GM12865 (cell line): ENCODE data around the gene GPX8.

Experiments used
- DNase-seq: peaks from one replicate; pipeline ENCODE4 v3.0.0; 2010; ENCODE audit warnings: low read depth
- H3K4me3 ChIP-seq: 2 replicates; pipeline ENCODE4 v1.5.1; 2011; ENCODE audit warnings: mild to moderate bottlenecking, low read depth, low read length, control low read depth
- TF ChIP-seq, protein P1 (sequence below): IDR thresholded peaks from 2 replicates; pipeline ENCODE4 v1.5.1; 2011; ENCODE audit warnings: low read length, control low read depth, low read depth, inconsistent platforms; ENCODE audit not compliant: insufficient read depth; ENCODE audit errors: missing control alignments

Gene GPX8

GRCh38 chr5:55172051-55172899 is 12.3 kb downstream of the GPX8 start:
- DNase-seq, result peak; percentile 85
- peak overlapping the region; percentile 53 for H3K4me3 ChIP-seq
- TF ChIP-seq, protein P1, sequence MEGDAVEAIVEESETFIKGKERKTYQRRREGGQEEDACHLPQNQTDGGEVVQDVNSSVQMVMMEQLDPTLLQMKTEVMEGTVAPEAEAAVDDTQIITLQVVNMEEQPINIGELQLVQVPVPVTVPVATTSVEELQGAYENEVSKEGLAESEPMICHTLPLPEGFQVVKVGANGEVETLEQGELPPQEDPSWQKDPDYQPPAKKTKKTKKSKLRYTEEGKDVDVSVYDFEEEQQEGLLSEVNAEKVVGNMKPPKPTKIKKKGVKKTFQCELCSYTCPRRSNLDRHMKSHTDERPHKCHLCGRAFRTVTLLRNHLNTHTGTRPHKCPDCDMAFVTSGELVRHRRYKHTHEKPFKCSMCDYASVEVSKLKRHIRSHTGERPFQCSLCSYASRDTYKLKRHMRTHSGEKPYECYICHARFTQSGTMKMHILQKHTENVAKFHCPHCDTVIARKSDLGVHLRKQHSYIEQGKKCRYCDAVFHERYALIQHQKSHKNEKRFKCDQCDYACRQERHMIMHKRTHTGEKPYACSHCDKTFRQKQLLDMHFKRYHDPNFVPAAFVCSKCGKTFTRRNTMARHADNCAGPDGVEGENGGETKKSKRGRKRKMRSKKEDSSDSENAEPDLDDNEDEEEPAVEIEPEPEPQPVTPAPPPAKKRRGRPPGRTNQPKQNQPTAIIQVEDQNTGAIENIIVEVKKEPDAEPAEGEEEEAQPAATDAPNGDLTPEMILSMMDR, result peak; percentile 71

DNA sequence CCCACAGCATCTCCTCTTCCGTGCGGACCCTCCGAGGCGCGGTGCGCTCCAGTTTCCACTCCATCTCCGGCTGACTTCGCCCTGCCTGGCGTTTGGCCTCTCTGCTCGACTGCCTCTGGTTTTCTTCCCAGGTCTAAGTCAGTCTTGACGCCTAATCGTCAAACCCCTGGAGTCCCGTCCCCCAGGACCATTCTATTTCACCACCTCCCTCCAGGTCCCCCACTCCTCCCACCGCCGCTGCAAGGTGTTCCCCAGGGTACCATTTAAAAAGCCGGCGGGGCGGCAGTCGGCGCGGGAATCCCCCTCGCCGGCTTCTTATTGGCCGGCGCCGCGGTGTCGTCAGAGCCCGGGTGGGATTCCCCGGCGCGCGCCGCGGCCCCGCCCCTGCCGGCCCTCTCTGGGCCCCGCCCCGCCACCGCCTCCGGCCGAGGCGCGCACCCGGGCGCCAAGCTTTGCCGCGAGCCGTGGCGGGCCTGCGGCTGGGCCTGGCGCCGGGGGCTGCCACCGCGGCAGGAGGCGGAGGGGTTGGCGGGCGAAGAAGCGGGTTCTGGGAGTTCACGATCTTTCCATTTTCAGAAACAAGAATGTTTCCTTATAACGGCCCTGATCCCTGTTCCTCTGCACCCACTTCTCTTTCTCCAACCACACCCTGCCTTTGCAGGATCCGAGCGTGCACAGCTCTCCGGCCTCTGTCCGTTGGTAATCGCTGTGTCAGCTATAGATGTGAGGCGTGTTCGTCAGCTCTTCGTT is 13.1 kb downstream of the GPX8 start, which contains the start of gene CDC20B:
TSS of gene CDC20B (minus strand) at position 241 of the 750 bp plus-strand sequence. CDS start at position 64, 177 bp downstream.
- H3K4me3 ChIP-seq, result peak within 1 kb of the TSS; percentile 59
- DNase-seq, result peak; percentile 71
- TF ChIP-seq, protein P1, result no peak

DNA sequence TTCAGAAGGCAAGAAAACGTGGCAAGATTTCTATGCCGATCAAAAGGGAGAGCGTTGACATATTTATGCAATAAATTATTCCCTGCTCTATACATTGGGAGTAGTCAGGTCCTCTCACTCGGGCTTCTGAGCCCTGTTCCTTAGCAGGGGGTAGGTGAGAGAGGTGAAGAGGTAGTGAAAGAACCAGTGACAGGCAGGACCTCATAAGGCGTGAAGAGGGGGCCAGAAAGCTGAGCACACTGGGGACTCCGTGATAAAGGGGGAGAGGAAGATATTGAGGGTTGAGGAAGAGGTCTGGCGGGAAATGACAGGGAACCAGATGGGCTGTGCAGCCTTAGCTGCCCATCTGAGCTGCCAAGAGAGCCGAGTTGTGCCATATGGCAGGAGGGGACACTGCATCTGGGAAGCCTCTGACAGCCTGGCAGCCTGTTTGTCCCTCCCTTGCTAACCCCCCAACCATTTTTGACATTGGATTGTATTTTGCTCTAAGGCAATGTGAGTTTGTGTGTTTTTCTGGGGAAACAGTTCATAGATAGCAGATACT is 13.8 kb downstream of the GPX8 start:
- DNase-seq, result no peak
- peak overlapping the region; percentile 59 for H3K4me3 ChIP-seq
- TF ChIP-seq, protein P1, result no peak

- DNase-seq, result no peak
- H3K4me3 ChIP-seq, result no peak overlapping the region
- TF ChIP-seq, protein P1, result no peak
Observed at GRCh38 chr5:55175781-55176175, 15.8 kb downstream of the GPX8 start.

DNA sequence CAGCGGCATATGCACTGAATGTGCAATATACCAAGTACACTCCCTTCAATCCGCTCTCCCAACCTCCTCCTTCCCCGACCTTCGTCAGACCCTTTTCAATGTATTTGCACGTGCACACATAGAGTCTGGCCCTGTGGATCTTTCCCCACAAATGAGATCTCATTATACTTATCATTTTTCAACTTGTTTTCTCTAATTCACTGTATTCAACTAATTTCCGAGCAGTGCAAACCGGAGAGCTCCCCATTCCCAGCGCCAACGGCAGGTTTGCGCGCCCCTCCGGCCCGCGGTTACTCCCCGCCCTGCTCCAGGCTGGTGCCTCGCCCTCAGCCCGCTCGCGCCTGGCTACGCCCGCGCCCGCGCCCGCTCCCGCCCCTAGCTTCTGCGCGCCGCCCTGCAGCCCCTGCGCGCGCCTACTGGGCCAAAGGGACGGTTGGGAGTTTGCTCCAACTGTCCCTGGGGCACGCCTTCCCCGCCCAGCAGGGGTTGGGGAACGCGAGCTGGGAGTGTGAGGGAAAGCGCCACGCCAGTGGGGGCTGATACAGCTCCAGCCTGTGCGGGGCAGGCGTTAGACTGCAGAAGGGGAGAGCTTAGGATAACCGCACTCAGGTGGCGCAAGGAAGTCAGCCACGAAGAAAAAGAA is 16.3 kb downstream of the GPX8 start:
- no peak overlapping the region for H3K4me3 ChIP-seq
- DNase-seq, result no peak
- TF ChIP-seq, protein P1, result no peak

- H3K4me3 ChIP-seq, result no peak overlapping the region
- no peak for DNase-seq
- TF ChIP-seq, protein P1, result no peak
Observed at GRCh38 chr5:55177078-55177477, 17.1 kb downstream of the GPX8 start.
